ENCODE results near the gene SERTAD4. TPM values are rescaled to one million over a fixed set of nuclear protein-coding genes. Genes with fewer than 3 reads are reported as not detected.

The SERTAD4 gene
- total RNA-seq, 1 experiment from 2014 or later: 2.6 TPM

GRCh38 chr1:210222340-210223006 is 10.1 kb upstream of the SERTAD4 start:
- ATAC-seq: peak; percentile 89
- Histone ChIP-seq H4K20me1 (ENCODE audit: low read length) (no peaks in the 10 kb centered on the region), H3K4me3 (ENCODE audit: low read length) (no peak overlapping the region), H3K36me3 (ENCODE audit: low read depth, low read length) (no peaks in the 10 kb centered on the region), H3K9me3 (ENCODE audit: low read length) (no peaks in the 10 kb centered on the region), H3K4me2 (ENCODE audit: low read length) (peak overlapping the region; percentile 28), H2AFZ (ENCODE audit: low read length) (no peak overlapping the region), H3K27ac (ENCODE audit: low read length) (no peak overlapping the region), H3F3A (ENCODE audit: low read length, unreplicated experiment) (no peaks in the 10 kb centered on the region), H3K27me3 (ENCODE audit: low read length) (peaks cover 19% of the 10 kb centered on the region; the same call in 1 of the 2 replicates), H3K9me2 (replicated peaks; ENCODE audit: low read length) (no peaks in the 10 kb centered on the region), H3K9ac (ENCODE audit: low read length) (no peak overlapping the region), H3K4me1 (ENCODE audit: insufficient read depth, low read length) (peaks cover 12% of the 10 kb centered on the region; the same call in 1 of the 2 replicates), H3K79me2 (ENCODE audit: low read length) (no peaks in the 10 kb centered on the region)
- BruUV-seq (replicated peaks): no TSS peak
- TF ChIP-seq EZH2 (IDR thresholded peaks at IDR 0.05; ENCODE audit: low read length, unreplicated experiment) (no peak), CTCF (conservative IDR thresholded peaks at IDR 0.05; ENCODE audit: low read depth, low read length) (no peak), EZH2phosphoT487 (IDR thresholded peaks at IDR 0.05; ENCODE audit: borderline replicate concordance, low read length) (no peak)
- ChIA-PET CTCF (no interaction called here), POLR2A (ENCODE audit: unreplicated experiment) (interaction anchor here (0.6 kb wide), 1 partner anchor 151 kb away, joined by 4 read pairs; no protein-coding TSS in a partner anchor)
- DNase-seq: peak; percentile 74
- intact Hi-C loops (cut with micrococcal nuclease): no loop called here

- ATAC-seq (no peak), DNase-seq (no peak)
- BruUV-seq (replicated peaks): no TSS peak
- H3F3A ChIP-seq (ENCODE audit: low read length, unreplicated experiment): no peaks in the 10 kb centered on the region
- no peaks in the 10 kb centered on the region for H3K79me2 ChIP-seq (ENCODE audit: low read length)
- H3K9ac ChIP-seq (ENCODE audit: low read length): no peak overlapping the region
- H3K36me3 ChIP-seq (ENCODE audit: low read depth, low read length): no peaks in the 10 kb centered on the region
- intact Hi-C loops (cut with micrococcal nuclease): no loop called here
- H4K20me1 ChIP-seq (ENCODE audit: low read length): no peaks in the 10 kb centered on the region
- ChIA-PET CTCF (no interaction called here), POLR2A (ENCODE audit: unreplicated experiment) (no interaction called here)
- H3K4me1 ChIP-seq (ENCODE audit: insufficient read depth, low read length): peaks cover 9% of the 10 kb centered on the region; the same call in 1 of the 2 replicates
- H3K4me3 ChIP-seq (ENCODE audit: low read length): no peak overlapping the region
- H3K9me2 ChIP-seq (replicated peaks; ENCODE audit: low read length): no peaks in the 10 kb centered on the region
- H3K9me3 ChIP-seq (ENCODE audit: low read length): no peaks in the 10 kb centered on the region
- peaks cover 19% of the 10 kb centered on the region; the same call in 1 of the 2 replicates for H3K27me3 ChIP-seq (ENCODE audit: low read length)
- TF ChIP-seq EZH2phosphoT487 (IDR thresholded peaks at IDR 0.05; ENCODE audit: borderline replicate concordance, low read length) (no peak), CTCF (conservative IDR thresholded peaks at IDR 0.05; ENCODE audit: low read depth, low read length) (no peak), EZH2 (IDR thresholded peaks at IDR 0.05; ENCODE audit: low read length, unreplicated experiment) (no peak)
- H3K27ac ChIP-seq (ENCODE audit: low read length): no peak overlapping the region
- H3K4me2 ChIP-seq (ENCODE audit: low read length): no peak overlapping the region
- H2AFZ ChIP-seq (ENCODE audit: low read length): no peak overlapping the region
These were observed 9.2 kb upstream of the SERTAD4 start for GRCh38 chr1:210223226-210223904.

GRCh38 chr1:210228158-210228557 is 4.4 kb upstream of the SERTAD4 start:
- no TSS peak for BruUV-seq (replicated peaks)
- Histone ChIP-seq H3K4me2 (ENCODE audit: low read length) (no peak overlapping the region), H3K4me1 (ENCODE audit: insufficient read depth, low read length) (no peaks in the 10 kb centered on the region; the same call in 1 of the 2 replicates), H3K9me2 (replicated peaks; ENCODE audit: low read length) (no peaks in the 10 kb centered on the region), H3K9me3 (ENCODE audit: low read length) (no peaks in the 10 kb centered on the region), H4K20me1 (ENCODE audit: low read length) (no peaks in the 10 kb centered on the region), H3K27ac (ENCODE audit: low read length) (no peak overlapping the region), H3K27me3 (ENCODE audit: low read length) (peaks cover 35% of the 10 kb centered on the region), H3K4me3 (ENCODE audit: low read length) (no peak overlapping the region), H3K36me3 (ENCODE audit: low read depth, low read length) (no peaks in the 10 kb centered on the region), H3K9ac (ENCODE audit: low read length) (no peak overlapping the region), H3K79me2 (ENCODE audit: low read length) (no peaks in the 10 kb centered on the region), H3F3A (ENCODE audit: low read length, unreplicated experiment) (no peaks in the 10 kb centered on the region), H2AFZ (ENCODE audit: low read length) (no peak overlapping the region)
- DNase-seq: no peak
- POLR2A ChIA-PET (ENCODE audit: unreplicated experiment): no interaction called here
- CTCF ChIA-PET: no interaction called here
- ATAC-seq: no peak
- intact Hi-C loops (cut with micrococcal nuclease): no loop called here
- no peak for TF ChIP-seq CTCF (conservative IDR thresholded peaks at IDR 0.05; ENCODE audit: low read depth, low read length)
- no peak for TF ChIP-seq EZH2 (IDR thresholded peaks at IDR 0.05; ENCODE audit: low read length, unreplicated experiment)
- TF ChIP-seq EZH2phosphoT487 (IDR thresholded peaks at IDR 0.05; ENCODE audit: borderline replicate concordance, low read length): no peak
